NCI-H1105 (cell line): ENCODE measurements around the gene MTHFR.
"Not testable (repeated sequence)": the region's sequence is repeated elsewhere in the genome, so short reads cannot be mapped to it uniquely, and the experiment has no call there.

ENCODE experiments used
- DNase-seq: peaks from one replicate; lab custom pipeline; 2025; lab: John Stamatoyannopoulos, UW

Gene MTHFR

GRCh38 chr1:11833497-11833896 is 27.7 kb upstream of the MTHFR start:
- DNase-seq = no peak

GRCh38 chr1:11831945-11832725 is 26.4 kb upstream of the MTHFR start:
- no peak for DNase-seq

- DNase-seq = no peak
Observed at GRCh38 chr1:11828511-11828910, 22.7 kb upstream of the MTHFR start.

- DNase-seq = no peak
Observed at GRCh38 chr1:11826946-11827345, 21.2 kb upstream of the MTHFR start.

- no peak for DNase-seq
Observed at GRCh38 chr1:11825131-11825530, 19.4 kb upstream of the MTHFR start.

- no peak for DNase-seq
Observed at GRCh38 chr1:11823366-11824137, 17.8 kb upstream of the MTHFR start.

- DNase-seq = no peak
Observed at GRCh38 chr1:11822091-11822490, 16.3 kb upstream of the MTHFR start.

GRCh38 chr1:11817192-11817591 is 11.4 kb upstream of the MTHFR start:
- DNase-seq = no peak

GRCh38 chr1:11813021-11813420 is 7.3 kb upstream of the MTHFR start:
- no peak for DNase-seq

GRCh38 chr1:11807133-11807532 is 1.4 kb upstream of the MTHFR start:
- DNase-seq = no peak

GRCh38 chr1:11806307-11806936 is 658 bp upstream of the MTHFR start:
- no peak for DNase-seq

GRCh38 chr1:11804666-11805421 is 920 bp downstream of the MTHFR start:
- peak; percentile 89 for DNase-seq

GRCh38 chr1:11803924-11804665 is 1.7 kb downstream of the MTHFR start:
- DNase-seq = not testable (repeated sequence)

- DNase-seq = no peak
Observed at GRCh38 chr1:11802973-11803885, 2.5 kb downstream of the MTHFR start.

GRCh38 chr1:11802616-11802972 is 3.2 kb downstream of the MTHFR start:
- no peak for DNase-seq

- DNase-seq = no peak
Observed at GRCh38 chr1:11800756-11801433, 4.9 kb downstream of the MTHFR start.

GRCh38 chr1:11800391-11800755 is 5.4 kb downstream of the MTHFR start:
- no peak for DNase-seq

- DNase-seq = no peak
Observed at GRCh38 chr1:11799896-11800295, 5.9 kb downstream of the MTHFR start.

GRCh38 chr1:11799099-11799498 is 6.7 kb downstream of the MTHFR start:
- no peak for DNase-seq
